Subcutaneous abdominal adipose tissue (tissue), 5 donors: ENCODE data around the gene LRP5.

Source experiments
- H3K27ac ChIP-seq: one replicate; pipeline ENCODE4 v1.7.0; 2013; ENCODE audit warnings: low read depth, mild to moderate bottlenecking, inconsistent platforms, low read length, moderate library complexity
- H3K27me3 ChIP-seq, 5 donors: one replicate each; pipeline ENCODE4 v1.7.0; 2013; ENCODE audit warnings: low read length in 5 of 5, inconsistent platforms in 1 of 5; ENCODE audit not compliant: control insufficient read depth in 5 of 5, insufficient read depth in 4 of 5
- H3K36me3 ChIP-seq, 5 donors: one replicate each; pipeline ENCODE4 v1.7.0; 2013; ENCODE audit warnings: low read length in 5 of 5; ENCODE audit not compliant: control insufficient read depth in 5 of 5, insufficient read depth in 5 of 5
- H3K4me1 ChIP-seq, 5 donors: one replicate each; pipeline ENCODE4 v1.7.0; 2013; ENCODE audit warnings: low read length in 5 of 5, mild to moderate bottlenecking in 3 of 5, moderate library complexity in 1 of 5; ENCODE audit not compliant: control insufficient read depth in 5 of 5, insufficient read depth in 5 of 5
- H3K4me3 ChIP-seq, 5 donors: one replicate each; pipeline ENCODE4 v1.7.0; 2013; ENCODE audit warnings: low read length in 5 of 5, low read depth in 1 of 5
- H3K9ac ChIP-seq, 5 donors: one replicate each; pipeline ENCODE4 v1.7.0; 2013; ENCODE audit warnings: low read length in 5 of 5, mild to moderate bottlenecking in 4 of 5, moderate library complexity in 3 of 5
- H3K9me3 ChIP-seq, 5 donors: one replicate each; pipeline ENCODE4 v1.7.0; 2013; ENCODE audit warnings: low read length in 5 of 5; ENCODE audit not compliant: control insufficient read depth in 5 of 5
- donor health status: healthy.
- donor health status: healthy.
- donor health status: healthy.
- donor health status: healthy.
- donor health status: healthy.

Gene LRP5

GRCh38 chr11:68306636-68307035 is 5.8 kb upstream of the LRP5 start:
- Histone ChIP-seq H3K36me3 (no peaks in the 10 kb centered on the region), H3K9ac (peak overlapping the region in 1 of 5 donors; percentile 8), H3K27me3 (no peaks in the 10 kb centered on the region), H3K27ac (no peak overlapping the region), H3K4me3 (no peak overlapping the region), H3K4me1 (peaks cover 3 to 48% (median 33%) of the 10 kb centered on the region in 5 donors), H3K9me3 (no peaks in the 10 kb centered on the region)

GRCh38 chr11:68308068-68308467 is 4.3 kb upstream of the LRP5 start:
- Histone ChIP-seq H3K4me3 (no peak overlapping the region), H3K4me1 (peaks cover 2 to 45% (median 30%) of the 10 kb centered on the region in 5 donors), H3K9ac (no peak overlapping the region), H3K27me3 (no peaks in the 10 kb centered on the region), H3K36me3 (no peaks in the 10 kb centered on the region), H3K9me3 (no peaks in the 10 kb centered on the region), H3K27ac (no peak overlapping the region)

GRCh38 chr11:68309621-68310185 is 2.7 kb upstream of the LRP5 start:
- Histone ChIP-seq H3K4me1 (peaks cover 5 to 44% (median 34%) of the 10 kb centered on the region in 5 donors), H3K36me3 (no peaks in the 10 kb centered on the region), H3K9me3 (no peaks in the 10 kb centered on the region), H3K4me3 (no peak overlapping the region), H3K27me3 (no peaks in the 10 kb centered on the region), H3K9ac (no peak overlapping the region), H3K27ac (no peak overlapping the region)

GRCh38 chr11:68311160-68312116 is 953 bp upstream of the LRP5 start:
- Histone ChIP-seq H3K9ac (peak overlapping the region in 1 of 5 donors; percentile 59), H3K9me3 (no peaks in the 10 kb centered on the region), H3K4me3 (peak overlapping the region in 3 of 5 donors; percentile 25 to 46 (median 42)), H3K27me3 (no peaks in the 10 kb centered on the region), H3K4me1 (peaks cover 16 to 62% (median 52%) of the 10 kb centered on the region in 5 donors), H3K27ac (peak overlapping the region; percentile 40), H3K36me3 (no peaks in the 10 kb centered on the region)

- H3K9ac ChIP-seq, result peak overlapping the region; percentile 42 to 87 (median 76)
- H3K27ac ChIP-seq, result peak overlapping the region; percentile 86
- H3K4me1 ChIP-seq, result peaks cover 20 to 68% (median 65%) of the 10 kb centered on the region in 5 donors
Observed at GRCh38 chr11:68312780-68313573, 586 bp downstream of the LRP5 start.

GRCh38 chr11:68313574-68314202 is 1.3 kb downstream of the LRP5 start:
- Histone ChIP-seq H3K4me1 (peaks cover 20 to 66% (median 59%) of the 10 kb centered on the region in 5 donors), H3K4me3 (peak overlapping the region; percentile 71 to 85 (median 79)), H3K27me3 (no peaks in the 10 kb centered on the region), H3K27ac (peak overlapping the region; percentile 86), H3K9me3 (no peaks in the 10 kb centered on the region), H3K9ac (peak overlapping the region; percentile 42 to 87 (median 76)), H3K36me3 (no peaks in the 10 kb centered on the region)

More at GRCh38 chr11:68312780-68313573, 586 bp downstream of the LRP5 start:
- Histone ChIP-seq H3K27me3 (no peaks in the 10 kb centered on the region), H3K36me3 (no peaks in the 10 kb centered on the region), H3K4me3 (peak overlapping the region; percentile 71 to 85 (median 79)), H3K9me3 (no peaks in the 10 kb centered on the region)

- H3K9ac ChIP-seq, result peak overlapping the region; percentile 42 to 87 (median 76)
- H3K4me1 ChIP-seq, result peaks cover 20 to 67% (median 59%) of the 10 kb centered on the region in 5 donors
- H3K27me3 ChIP-seq, result no peaks in the 10 kb centered on the region
- H3K27ac ChIP-seq, result peak overlapping the region; percentile 86
- H3K9me3 ChIP-seq, result no peaks in the 10 kb centered on the region
- H3K36me3 ChIP-seq, result no peaks in the 10 kb centered on the region
- peak overlapping the region; percentile 71 to 85 (median 79) for H3K4me3 ChIP-seq
Observed at GRCh38 chr11:68314203-68315170, 2.1 kb downstream of the LRP5 start.

- no peaks in the 10 kb centered on the region for H3K27me3 ChIP-seq
- no peaks in the 10 kb centered on the region for H3K36me3 ChIP-seq
- peaks cover 20 to 67% (median 59%) of the 10 kb centered on the region in 5 donors for H3K4me1 ChIP-seq
- H3K9me3 ChIP-seq, result no peaks in the 10 kb centered on the region
- H3K27ac ChIP-seq, result peak overlapping the region; percentile 86
- peak overlapping the region; percentile 71 to 85 (median 79) for H3K4me3 ChIP-seq
- peak overlapping the region in 4 of 5 donors; percentile 42 to 87 (median 45) for H3K9ac ChIP-seq
Observed at GRCh38 chr11:68315171-68315920, 3.0 kb downstream of the LRP5 start.
